Measurements from ENCODE around the gene SLC30A5.
"Not testable (repeated sequence)": the region's sequence is repeated elsewhere in the genome, so short reads cannot be mapped to it uniquely, and the experiment has no call there.

- TF ChIP-seq MAZ (IDR thresholded peaks at IDR 0.05; ENCODE audit: borderline replicate concordance, low read depth, low read length); POLR2AphosphoS2 (conservative IDR thresholded peaks at IDR 0.05; ENCODE audit: low read length); CHD2 (IDR thresholded peaks at IDR 0.05; ENCODE audit: low read length, partially characterized antibody); PBX3 (IDR thresholded peaks at IDR 0.05); CTCF (IDR thresholded peaks at IDR 0.05): not testable (repeated sequence)
Measured at GRCh38 chr5:69108367-69108766, 14.6 kb downstream of the SLC30A5 start.

All from A549 (cell line).